K562 (cell line): ENCODE data around the gene ACTA2. TPM values are rescaled to one million over a fixed set of nuclear protein-coding genes. Genes with fewer than 3 reads are reported as not detected.

Experiments used
- CEBPG ChIP-seq, 3 experiments: fragments of 200-800 bp in 1 of 3; sonication (Bioruptor generic) in 1 of 3; sonication (generic) in 1 of 3; formaldehyde crosslinking in 1 of 3; IDR thresholded peaks in 2 of 3; conservative IDR thresholded peaks in 1 of 3; 2 replicates each; pipeline versions ENCODE4 v1.6.1 to v1.8.0; 2016 to 2022; ENCODE audit warnings: missing compliant biosample characterization in 2 of 3, missing genetic modification characterization in 2 of 3, mild to moderate bottlenecking in 1 of 3, missing genetic modification reagents in 1 of 3
- ILK ChIP-seq: fragments of 450-650 bp; IDR thresholded peaks from 2 replicates; pipeline ENCODE4 v1.6.1; 2016; ENCODE audit warnings: missing genetic modification characterization, low read depth, mild to moderate bottlenecking, missing compliant biosample characterization, moderate library complexity, borderline replicate concordance
- JUND ChIP-seq, 2 experiments: IDR thresholded peaks; 2 replicates in 1 of 2; 3 replicates in 1 of 2; pipeline ENCODE4 v1.6.1; 2011; ENCODE audit warnings: borderline replicate concordance in 2 of 2, low read depth in 2 of 2, low read length in 2 of 2, improper control_type of control experiment in 1 of 2, missing biosample characterization in 1 of 2, missing genetic modification characterization in 1 of 2, missing genetic modification reagents in 1 of 2
- RERE ChIP-seq: sonication (generic); formaldehyde crosslinking; IDR thresholded peaks from 2 replicates; pipeline ENCODE4 v1.8.0; 2023; ENCODE audit warnings: missing genetic modification reagents, mild to moderate bottlenecking, borderline replicate concordance
- ZNF507 ChIP-seq: conservative IDR thresholded peaks from 2 replicates; pipeline ENCODE4 v1.6.1; 2017; ENCODE audit warnings: missing genetic modification characterization, missing compliant biosample characterization
- ZNF707 ChIP-seq: fragments of 250-450 bp; sonication (Bioruptor Pico); conservative IDR thresholded peaks from 2 replicates; pipeline ENCODE4 v1.8.0; 2022; ENCODE audit warnings: inconsistent platforms, mild to moderate bottlenecking, moderate library complexity
- polyA plus RNA-seq, 8 experiments: library from polyadenylated mRNA; depleted of rRNA in 4 of 8; stranded (reverse) in 5 of 8; unstranded in 3 of 8; fragments of >200 nt; fragmentation: Nextera tagmentation in 2 of 8; fragmentation: Illumina TruSeq in 1 of 8; extraction: Ambion mirVana in 2 of 8; extraction: Trizol in 1 of 8; gene quantifications; 2 replicates each; pipeline versions ENCODE4 v1.2.1 to v1.2.3, GENCODE V29; 2011 to 2014; ENCODE audit warnings: inconsistent platforms in 1 of 8, missing spikeins in 1 of 8
- total RNA-seq, 7 experiments: library from RNA; depleted of rRNA in 6 of 7; stranded (reverse); fragments of >200 nt in 6 of 7; fragmentation: Illumina TruSeq in 2 of 7; extraction: Trizol in 2 of 7; gene quantifications; 2 replicates each; pipeline versions ENCODE4 v1.2.1 to v1.2.3, GENCODE V29; 2011 to 2021; ENCODE audit warnings: low replicate concordance in 1 of 7

The ACTA2 gene
- total and polyA plus RNA-seq, 9 of the 15 experiments (the other 6 are each of a cell fraction or from before 2014, with no cell fraction given): 0.15 to 1.0 (median 0.38) TPM; not detected in 3

- TF ChIP-seq RERE (CRISPR knock-in tag) (no peak), CEBPG (CRISPR knock-in tag; IDR thresholded peaks at IDR 0.05) (no peak), CEBPG (tag; conservative IDR thresholded peaks at IDR 0.05 in 1 of 2, IDR thresholded peaks at IDR 0.05 in 1 of 2) (no peak), JUND (IDR thresholded peaks at IDR 0.05; ENCODE audit: borderline replicate concordance, low read depth, low read length) (no peak), JUND (tag; IDR thresholded peaks at IDR 0.05; ENCODE audit: borderline replicate concordance, low read depth, low read length) (no peak), ILK (tag) (no peak), ZNF707 (no peak), ZNF507 (tag) (no peak)
Observed at GRCh38 chr10:88890681-88891381, 61.7 kb downstream of the ACTA2 start (continued).
